Upper lobe of left lung (tissue), 4 donors: ENCODE data around the gene IGHMBP2.

Experiments
- CTCF ChIP-seq, 6 experiments: fragments of 450-650 bp in 4 of 6; fragments of 200-600 bp in 2 of 6; sonication (generic) in 2 of 6; IDR thresholded peaks; one replicate each; pipeline ENCODE4 v1.5.1; 2016 to 2019; ENCODE audit warnings: antibody characterized with exemption in 6 of 6
- EP300 ChIP-seq, 4 donors: sonication (generic); formaldehyde crosslinking; IDR thresholded peaks; one replicate each; pipeline ENCODE4 v1.5.1; 2017; ENCODE audit warnings: antibody characterized with exemption in 4 of 4, control low read depth in 2 of 4
- POLR2A ChIP-seq, 4 donors: fragments of 450-650 bp; IDR thresholded peaks; one replicate each; pipeline ENCODE4 v1.5.1; 2016 to 2017; ENCODE audit warnings: antibody characterized with exemption in 4 of 4, mild to moderate bottlenecking in 2 of 4
- POLR2AphosphoS5 ChIP-seq, 2 donors: sonication (generic); formaldehyde crosslinking; IDR thresholded peaks; one replicate each; pipeline ENCODE4 v1.5.1; 2017; ENCODE audit warnings: antibody characterized with exemption in 2 of 2

GRCh38 chr11:68904248-68904847 lies 657 bp downstream of the IGHMBP2 start:
- TF ChIP-seq CTCF (IDR thresholded peaks at IDR 0.05) (no peak), POLR2AphosphoS5 (IDR thresholded peaks at IDR 0.05) (no peak), EP300 (IDR thresholded peaks at IDR 0.05) (no peak), POLR2A (IDR thresholded peaks at IDR 0.05) (no peak)
